Osteocyte (in vitro differentiated cells): ENCODE data around the gene ZNF195. TPM values are rescaled to one million over a fixed set of nuclear protein-coding genes. Genes with fewer than 3 reads are reported as not detected.

Experiments used
- DNase-seq: peaks from one replicate; pipeline ENCODE4 v3.0.0; 2021; ENCODE audit warnings: mixed read lengths; ENCODE audit not compliant: unreplicated experiment; ENCODE audit errors: extremely low spot score
- H3K27ac Mint-ChIP-seq: one replicate; pipeline ENCODE4 v1.8.0; 2021; ENCODE audit warnings: mild to moderate bottlenecking, mixed read lengths; ENCODE audit not compliant: unreplicated experiment
- H3K27me3 Mint-ChIP-seq: one replicate; pipeline ENCODE4 v1.8.0; 2021; ENCODE audit warnings: mixed read lengths; ENCODE audit not compliant: unreplicated experiment
- H3K36me3 Mint-ChIP-seq: one replicate; pipeline ENCODE4 v1.8.0; 2021; ENCODE audit warnings: mixed read lengths; ENCODE audit not compliant: unreplicated experiment
- H3K4me1 Mint-ChIP-seq: one replicate; pipeline ENCODE4 v1.8.0; 2021; ENCODE audit warnings: mixed read lengths; ENCODE audit not compliant: unreplicated experiment
- H3K4me3 Mint-ChIP-seq: one replicate; pipeline ENCODE4 v1.8.0; 2021; ENCODE audit warnings: mild to moderate bottlenecking, moderate library complexity, mixed read lengths; ENCODE audit not compliant: unreplicated experiment
- H3K9me3 Mint-ChIP-seq: one replicate; pipeline ENCODE4 v1.8.0; 2021; ENCODE audit warnings: mixed read lengths; ENCODE audit not compliant: unreplicated experiment
- total RNA-seq: library from RNA; stranded (reverse); gene quantifications from 2 replicates; pipeline ENCODE4 v1.2.1, GENCODE V29; 2021
- TF ChIP-seq, protein P1 (sequence below): fragments of 200-600 bp; sonication (generic); IDR thresholded peaks from 2 replicates; pipeline ENCODE4 v1.5.0; 2021; ENCODE audit warnings: antibody characterized with exemption, mild to moderate bottlenecking, moderate library complexity

ZNF195 gene
- total RNA-seq, 1 donor from 2014 or later = 18.5 TPM

DNA sequence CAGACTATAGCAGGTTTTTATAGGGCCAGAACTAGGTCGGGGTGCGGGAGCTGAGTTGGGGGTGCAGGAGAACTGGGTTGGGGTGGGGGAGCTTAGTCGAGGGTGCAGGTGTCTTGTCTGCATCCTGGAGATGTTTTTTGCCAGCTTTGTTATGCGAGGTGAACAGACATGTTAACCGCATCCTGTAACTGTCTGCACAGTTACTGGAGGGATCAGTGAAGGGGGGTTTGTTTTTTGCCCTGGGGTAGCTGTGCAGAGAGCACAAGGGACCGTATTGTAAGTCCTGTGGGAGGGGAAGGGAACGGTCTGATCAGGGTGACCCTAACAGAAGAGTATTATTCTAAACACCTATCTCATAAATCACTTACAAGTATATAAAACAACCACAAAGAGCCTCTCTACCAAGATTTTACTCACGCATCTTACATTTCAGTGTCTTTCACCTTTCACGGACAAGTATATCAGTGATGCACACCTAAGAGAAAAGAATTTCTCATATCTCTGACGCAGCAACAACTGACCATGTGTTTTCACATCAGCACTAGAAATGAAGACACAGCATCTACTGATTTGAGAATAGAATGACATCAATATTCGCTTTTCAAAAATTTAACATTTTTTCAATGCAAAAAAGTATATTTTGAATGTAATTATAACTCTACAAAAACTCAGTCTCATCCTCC, 20.8 kb downstream of the ZNF195 start:
- TF ChIP-seq, protein P1, sequence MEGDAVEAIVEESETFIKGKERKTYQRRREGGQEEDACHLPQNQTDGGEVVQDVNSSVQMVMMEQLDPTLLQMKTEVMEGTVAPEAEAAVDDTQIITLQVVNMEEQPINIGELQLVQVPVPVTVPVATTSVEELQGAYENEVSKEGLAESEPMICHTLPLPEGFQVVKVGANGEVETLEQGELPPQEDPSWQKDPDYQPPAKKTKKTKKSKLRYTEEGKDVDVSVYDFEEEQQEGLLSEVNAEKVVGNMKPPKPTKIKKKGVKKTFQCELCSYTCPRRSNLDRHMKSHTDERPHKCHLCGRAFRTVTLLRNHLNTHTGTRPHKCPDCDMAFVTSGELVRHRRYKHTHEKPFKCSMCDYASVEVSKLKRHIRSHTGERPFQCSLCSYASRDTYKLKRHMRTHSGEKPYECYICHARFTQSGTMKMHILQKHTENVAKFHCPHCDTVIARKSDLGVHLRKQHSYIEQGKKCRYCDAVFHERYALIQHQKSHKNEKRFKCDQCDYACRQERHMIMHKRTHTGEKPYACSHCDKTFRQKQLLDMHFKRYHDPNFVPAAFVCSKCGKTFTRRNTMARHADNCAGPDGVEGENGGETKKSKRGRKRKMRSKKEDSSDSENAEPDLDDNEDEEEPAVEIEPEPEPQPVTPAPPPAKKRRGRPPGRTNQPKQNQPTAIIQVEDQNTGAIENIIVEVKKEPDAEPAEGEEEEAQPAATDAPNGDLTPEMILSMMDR = no peak
- Mint-ChIP-seq H3K27me3 (no peaks in the 10 kb centered on the region), H3K36me3 (peaks cover 68% of the 10 kb centered on the region), H3K9me3 (peaks cover 58% of the 10 kb centered on the region), H3K4me3 (no peak overlapping the region), H3K27ac (no peak overlapping the region), H3K4me1 (no peaks in the 10 kb centered on the region)
- DNase-seq = no peak

DNA sequence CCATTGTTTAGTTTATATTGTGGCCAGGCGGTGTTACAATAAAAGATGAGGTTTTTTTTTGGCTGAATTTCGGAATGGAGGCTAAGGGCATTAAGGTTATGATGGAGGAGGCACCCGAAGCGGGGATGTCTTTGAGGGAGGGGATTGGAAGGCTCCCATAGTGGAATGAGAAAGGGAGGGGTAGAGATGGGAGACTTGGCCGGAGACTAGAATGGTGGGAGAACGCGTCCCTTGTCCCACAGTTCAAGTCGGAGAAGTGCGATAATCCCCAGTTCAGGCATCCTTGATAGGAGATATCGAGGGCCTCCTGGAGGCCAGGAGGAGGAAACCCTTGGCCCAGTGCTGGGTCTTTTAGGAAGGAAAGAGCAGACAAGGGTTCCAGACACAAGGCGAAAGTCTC, 21.6 kb downstream of the ZNF195 start:
- TF ChIP-seq, protein P1 = no peak
- Mint-ChIP-seq H3K9me3 (peaks cover 50% of the 10 kb centered on the region), H3K4me1 (no peaks in the 10 kb centered on the region), H3K27me3 (no peaks in the 10 kb centered on the region), H3K27ac (no peak overlapping the region), H3K36me3 (peaks cover 59% of the 10 kb centered on the region), H3K4me3 (no peak overlapping the region)
- no peak for DNase-seq

DNA sequence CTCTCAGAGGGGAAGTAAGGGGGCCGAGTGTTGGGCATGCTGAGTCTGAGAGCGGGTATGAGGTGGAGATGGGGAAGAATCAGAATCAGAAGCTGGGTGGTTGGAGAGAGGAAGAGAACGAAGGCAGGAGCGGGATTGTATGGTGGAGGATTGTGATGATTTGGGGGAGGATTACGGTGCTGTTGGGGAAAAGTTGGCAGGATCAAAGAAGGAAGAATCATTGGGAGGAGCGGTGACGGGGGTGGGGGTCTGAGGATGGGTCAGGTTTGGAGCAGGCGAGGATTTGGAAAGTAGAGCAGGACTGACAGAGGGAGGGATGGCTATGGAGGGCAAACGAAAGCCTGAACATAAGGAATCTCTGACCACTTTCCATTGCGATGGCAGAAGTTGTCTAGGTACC, 22.1 kb downstream of the ZNF195 start:
- TF ChIP-seq, protein P1 = no peak
- Mint-ChIP-seq H3K36me3 (peaks cover 57% of the 10 kb centered on the region), H3K4me1 (no peaks in the 10 kb centered on the region), H3K27ac (no peak overlapping the region), H3K27me3 (no peaks in the 10 kb centered on the region), H3K9me3 (peaks cover 49% of the 10 kb centered on the region), H3K4me3 (no peak overlapping the region)
- DNase-seq = no peak

DNA sequence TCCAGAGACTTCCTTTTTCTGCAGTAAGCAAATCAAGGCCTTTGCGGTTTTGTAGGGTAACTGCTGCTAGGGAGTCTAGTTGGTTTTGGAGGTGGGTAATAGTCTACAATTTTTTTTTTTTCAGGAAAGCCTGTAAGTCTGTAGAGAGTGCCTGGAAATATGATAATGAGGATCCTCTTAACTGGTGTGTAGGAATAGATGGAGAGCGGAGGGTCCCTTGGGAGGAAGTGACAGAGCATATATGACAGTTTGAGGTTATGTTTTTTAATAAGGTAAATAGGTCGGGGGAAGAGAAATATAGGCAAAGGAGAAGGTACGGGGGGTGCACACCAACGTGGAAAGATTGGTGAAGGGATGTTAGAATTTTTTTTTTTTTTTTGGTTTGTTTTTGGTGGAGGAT, 25.9 kb downstream of the ZNF195 start:
- H3K4me1 Mint-ChIP-seq = no peaks in the 10 kb centered on the region
- no peak overlapping the region for H3K27ac Mint-ChIP-seq
- no peak overlapping the region for H3K4me3 Mint-ChIP-seq
- TF ChIP-seq, protein P1 = no peak
- DNase-seq = no peak
- H3K36me3 Mint-ChIP-seq = peaks cover 20% of the 10 kb centered on the region
- H3K9me3 Mint-ChIP-seq = peaks cover 24% of the 10 kb centered on the region
- H3K27me3 Mint-ChIP-seq = no peaks in the 10 kb centered on the region

DNA sequence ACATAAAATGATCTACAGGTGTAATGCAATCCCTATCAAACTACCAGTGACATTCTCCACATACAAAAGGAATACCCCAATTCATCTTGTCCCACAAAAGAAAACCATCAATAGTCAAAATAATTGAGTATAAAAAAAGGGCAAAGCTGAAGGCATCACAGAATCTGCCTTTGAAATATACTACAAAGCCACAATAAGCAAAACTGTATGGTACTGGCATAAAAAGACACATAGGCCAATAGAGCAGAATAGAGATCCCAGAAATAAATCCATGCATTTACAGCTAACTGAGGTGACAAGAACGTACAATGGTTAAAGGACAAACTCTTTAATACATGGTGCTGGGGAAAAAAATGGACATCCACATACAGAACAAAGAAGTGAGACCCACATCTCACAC, 31.8 kb downstream of the ZNF195 start:
- TF ChIP-seq, protein P1 = no peak
- Mint-ChIP-seq H3K27me3 (peaks cover 12% of the 10 kb centered on the region), H3K27ac (no peak overlapping the region), H3K9me3 (peaks cover 19% of the 10 kb centered on the region), H3K4me1 (no peaks in the 10 kb centered on the region), H3K4me3 (no peak overlapping the region), H3K36me3 (no peaks in the 10 kb centered on the region)
- DNase-seq = no peak
